Keratinocyte (primary cell): Measurements from ENCODE around the gene CAPN7. TPM values are rescaled to one million over a fixed set of nuclear protein-coding genes. Genes with fewer than 3 reads are reported as not detected.

Source experiments
- DNase-seq: peaks from one replicate; pipeline ENCODE4 v3.0.0-alpha.2; 2011; ENCODE audit warnings: low read depth, missing footprints, low spot score
- FAIRE-seq: peaks from 2 replicates; lab custom pipeline; 2011; peaks lifted over from hg19 to GRCh38; lab: Jason Lieb, UNC
- H2AFZ ChIP-seq: 2 replicates; pipeline ENCODE4 v1.6.0; 2012; ENCODE audit warnings: low read length, control low read depth, inconsistent platforms; ENCODE audit not compliant: control insufficient read depth
- H3K27ac ChIP-seq: 2 replicates; pipeline ENCODE4 v1.5.1; 2011; ENCODE audit warnings: low read length; ENCODE audit not compliant: control insufficient read depth, insufficient read depth
- H3K27me3 ChIP-seq: 3 replicates; pipeline ENCODE4 v1.6.0; 2011; ENCODE audit warnings: low read length; ENCODE audit not compliant: control insufficient read depth, insufficient read depth; ENCODE audit errors: extremely low read depth
- H3K36me3 ChIP-seq, 2 experiments: 2 replicates in 1 of 2; 3 replicates in 1 of 2; pipeline ENCODE4 v1.5.1; 2011; ENCODE audit warnings: low read length in 2 of 2, mild to moderate bottlenecking in 1 of 2; ENCODE audit not compliant: control insufficient read depth in 2 of 2, insufficient read depth in 2 of 2; ENCODE audit errors: extremely low read depth in 1 of 2
- H3K4me1 ChIP-seq: 3 replicates; pipeline ENCODE4 v1.5.1; 2011; ENCODE audit warnings: low read length; ENCODE audit not compliant: control insufficient read depth, insufficient read depth; ENCODE audit errors: extremely low read depth
- H3K4me2 ChIP-seq: 3 replicates; pipeline ENCODE4 v1.6.0; 2011; ENCODE audit warnings: low read depth, low read length; ENCODE audit not compliant: control insufficient read depth, insufficient read depth; ENCODE audit errors: extremely low read depth
- H3K4me3 ChIP-seq, 3 experiments: fragments of 200-600 bp in 1 of 3; sonication (generic) in 1 of 3; 2 replicates in 2 of 3; 3 replicates in 1 of 3; pipeline ENCODE4 v1.5.1; 2011 to 2016; ENCODE audit warnings: low read length in 3 of 3, mild to moderate bottlenecking in 3 of 3, control low read depth in 2 of 3, inconsistent platforms in 1 of 3, low read depth in 1 of 3, mixed read lengths in 1 of 3, mixed run types in 1 of 3, moderate library complexity in 1 of 3; ENCODE audit not compliant: control insufficient read depth in 2 of 3, insufficient read depth in 2 of 3; ENCODE audit errors: extremely low read depth in 1 of 3
- H3K79me2 ChIP-seq: 2 replicates; pipeline ENCODE4 v1.6.0; 2012; ENCODE audit warnings: low read length; ENCODE audit not compliant: control insufficient read depth, insufficient read depth
- H3K9ac ChIP-seq: 3 replicates; pipeline ENCODE4 v1.6.0; 2011; ENCODE audit warnings: low read length; ENCODE audit not compliant: control insufficient read depth, insufficient read depth; ENCODE audit errors: extremely low read depth
- H3K9me1 ChIP-seq: 3 replicates; pipeline ENCODE4 v1.6.0; 2011; ENCODE audit warnings: low read length; ENCODE audit not compliant: control insufficient read depth, insufficient read depth; ENCODE audit errors: extremely low read depth
- H3K9me3 ChIP-seq: 2 replicates; pipeline ENCODE4 v1.5.1; 2012; ENCODE audit warnings: low read depth, low read length; ENCODE audit not compliant: control insufficient read depth
- H4K20me1 ChIP-seq: 3 replicates; pipeline ENCODE4 v1.6.0; 2011; ENCODE audit warnings: low read length; ENCODE audit not compliant: control insufficient read depth, insufficient read depth; ENCODE audit errors: extremely low read depth
- EZH2 ChIP-seq: IDR thresholded peaks from one replicate; pipeline ENCODE4 v1.6.1; 2012; ENCODE audit warnings: inconsistent platforms, mild to moderate bottlenecking, low read length, moderate library complexity
- dilution Hi-C: fragments of 300-500 bp; cut with MboI; formaldehyde crosslinking; loops from one replicate; pipeline ENCODE4 v1.7.0; 2020; ENCODE audit warnings: low sequenced_read_pairs; ENCODE audit not compliant: extremely low pct_ligation_motif_present
- polyA plus RNA-seq, 5 experiments: library from polyadenylated mRNA; depleted of rRNA in 3 of 5; stranded (reverse) in 3 of 5; stranded (forward) in 1 of 5; unstranded in 1 of 5; fragments of >200 nt; gene quantifications; 1 replicate in 1 of 5; 2 replicates in 3 of 5; 3 replicates in 1 of 5; pipeline versions ENCODE4 v1.2.1 to v1.2.3, GENCODE V29; 2011 to 2012; ENCODE audit warnings: missing spikeins in 2 of 5, low read depth in 1 of 5, low replicate concordance in 1 of 5
- TF ChIP-seq, protein P1 (sequence below), 3 experiments: IDR thresholded peaks in 1 of 3; conservative IDR thresholded peaks in 1 of 3; optimal IDR thresholded peaks in 1 of 3; 2 replicates in 2 of 3; 3 replicates in 1 of 3; pipeline versions ENCODE3 to v1.5.1; 2011; ENCODE audit warnings: low read length in 3 of 3, mild to moderate bottlenecking in 3 of 3, moderate library complexity in 2 of 3, control low read depth in 1 of 3, inconsistent platforms in 1 of 3; ENCODE audit not compliant: insufficient read depth in 2 of 3; ENCODE audit errors: extremely low read depth in 1 of 3

Gene CAPN7
- polyA plus RNA-seq, 1 donor (not counting 4 experiments of a cell fraction or from before 2014, with no cell fraction given) = 29.3 TPM

GRCh38 chr3:15258720-15259119 is 52.7 kb downstream of the CAPN7 start:
- H3K36me3 ChIP-seq = peaks cover 13 to 27% of the 10 kb centered on the region in 2 experiments
- FAIRE-seq = no peak
- H3K27me3 ChIP-seq = no peaks in the 10 kb centered on the region
- no peaks in the 10 kb centered on the region for H3K79me2 ChIP-seq
- H3K9me1 ChIP-seq = no peaks in the 10 kb centered on the region
- dilution Hi-C loops = no loop called here
- no peak for DNase-seq
- TF ChIP-seq, protein P1, sequence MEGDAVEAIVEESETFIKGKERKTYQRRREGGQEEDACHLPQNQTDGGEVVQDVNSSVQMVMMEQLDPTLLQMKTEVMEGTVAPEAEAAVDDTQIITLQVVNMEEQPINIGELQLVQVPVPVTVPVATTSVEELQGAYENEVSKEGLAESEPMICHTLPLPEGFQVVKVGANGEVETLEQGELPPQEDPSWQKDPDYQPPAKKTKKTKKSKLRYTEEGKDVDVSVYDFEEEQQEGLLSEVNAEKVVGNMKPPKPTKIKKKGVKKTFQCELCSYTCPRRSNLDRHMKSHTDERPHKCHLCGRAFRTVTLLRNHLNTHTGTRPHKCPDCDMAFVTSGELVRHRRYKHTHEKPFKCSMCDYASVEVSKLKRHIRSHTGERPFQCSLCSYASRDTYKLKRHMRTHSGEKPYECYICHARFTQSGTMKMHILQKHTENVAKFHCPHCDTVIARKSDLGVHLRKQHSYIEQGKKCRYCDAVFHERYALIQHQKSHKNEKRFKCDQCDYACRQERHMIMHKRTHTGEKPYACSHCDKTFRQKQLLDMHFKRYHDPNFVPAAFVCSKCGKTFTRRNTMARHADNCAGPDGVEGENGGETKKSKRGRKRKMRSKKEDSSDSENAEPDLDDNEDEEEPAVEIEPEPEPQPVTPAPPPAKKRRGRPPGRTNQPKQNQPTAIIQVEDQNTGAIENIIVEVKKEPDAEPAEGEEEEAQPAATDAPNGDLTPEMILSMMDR (optimal IDR thresholded peaks at IDR 0.05 in 1 of 3, IDR thresholded peaks at IDR 0.05 in 1 of 3, conservative IDR thresholded peaks at IDR 0.05 in 1 of 3; ENCODE audit: extremely low read depth in 1 of 3, insufficient read depth in 2 of 3, low read length in 3 of 3) = no peak
- no peak for TF ChIP-seq EZH2
- no peak overlapping the region for H2AFZ ChIP-seq
- H3K4me2 ChIP-seq = no peak overlapping the region
- H3K27ac ChIP-seq = no peak overlapping the region
- H4K20me1 ChIP-seq = no peaks in the 10 kb centered on the region
- no peak overlapping the region for H3K4me3 ChIP-seq
- H3K4me1 ChIP-seq = peaks cover 12% of the 10 kb centered on the region
- H3K9me3 ChIP-seq = no peaks in the 10 kb centered on the region
- H3K9ac ChIP-seq = no peak overlapping the region

DNA sequence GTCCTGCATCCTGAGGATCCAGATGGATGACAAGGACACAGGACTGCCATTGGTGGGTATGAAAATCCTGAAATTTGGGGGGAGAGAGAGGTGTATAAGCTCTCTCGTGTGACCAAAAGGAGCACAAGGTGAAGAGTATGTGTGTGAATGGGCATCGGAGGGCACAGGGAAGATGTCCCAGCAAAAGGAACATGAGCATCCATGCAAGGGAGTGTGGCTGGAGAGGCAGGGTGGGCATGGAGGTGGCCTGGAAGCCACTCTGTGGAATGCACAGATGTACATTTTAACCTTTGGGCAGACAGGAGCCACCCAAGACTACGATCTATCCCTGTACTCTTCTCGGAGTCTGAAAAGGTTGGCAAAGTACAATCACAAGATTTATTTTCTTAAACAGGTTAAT is 54.5 kb downstream of the CAPN7 start:
- TF ChIP-seq EZH2 = no peak
- TF ChIP-seq, protein P1 (optimal IDR thresholded peaks at IDR 0.05 in 1 of 3, IDR thresholded peaks at IDR 0.05 in 1 of 3, conservative IDR thresholded peaks at IDR 0.05 in 1 of 3; ENCODE audit: extremely low read depth in 1 of 3, insufficient read depth in 2 of 3, low read length in 3 of 3) = no peak
- Histone ChIP-seq H4K20me1 (no peaks in the 10 kb centered on the region), H3K9me3 (no peaks in the 10 kb centered on the region), H3K36me3 (peaks cover 13 to 23% of the 10 kb centered on the region in 2 experiments), H3K9ac (no peak overlapping the region), H3K4me3 (no peak overlapping the region), H3K27me3 (no peaks in the 10 kb centered on the region), H3K4me2 (no peak overlapping the region), H3K79me2 (no peaks in the 10 kb centered on the region), H3K4me1 (peaks cover 12% of the 10 kb centered on the region), H3K27ac (no peak overlapping the region), H3K9me1 (no peaks in the 10 kb centered on the region), H2AFZ (no peak overlapping the region)
- dilution Hi-C loops = no loop called here
- no peak for FAIRE-seq
- no peak for DNase-seq
